HEK293 (cell line): ENCODE data around the gene ARX.

Experiments used
- CTCF ChIA-PET: fragments of 350-600 bp; formaldehyde crosslinking; extraction: SDS; loops from one replicate; lab custom pipeline; 2021; ENCODE audit warnings: antibody characterized with exemption; lab: Yijun Ruan, JAX
- POLR2A ChIA-PET: fragments of 300-600 bp; formaldehyde crosslinking; extraction: SDS; loops from one replicate; lab custom pipeline; 2020; ENCODE audit warnings: antibody characterized with exemption, inconsistent platforms; lab: Yijun Ruan, JAX
- H3K27ac ChIP-seq: fragments of 200-500 bp; sonication (Bioruptor generic); 2 replicates; pipeline ENCODE4 v1.5.1; 2014; ENCODE audit warnings: low read depth, low read length, control low read depth, inconsistent platforms; ENCODE audit errors: extremely low read depth
- H3K36me3 ChIP-seq, 2 experiments: fragments of 200-500 bp in 1 of 2; sonication (Bioruptor generic) in 1 of 2; 1 replicate in 1 of 2; 2 replicates in 1 of 2; pipeline ENCODE4 v1.5.1; 2014 to 2017; ENCODE audit warnings: inconsistent platforms in 2 of 2, low read length in 2 of 2; ENCODE audit not compliant: control insufficient read depth in 2 of 2, insufficient read depth in 1 of 2
- H3K4me1 ChIP-seq: fragments of 200-500 bp; sonication (Bioruptor generic); 2 replicates; pipeline ENCODE4 v1.5.1; 2014; ENCODE audit warnings: mild to moderate bottlenecking, low read length, inconsistent platforms; ENCODE audit not compliant: control insufficient read depth, insufficient read depth
- H3K4me3 ChIP-seq: 2 replicates; pipeline ENCODE4 v1.5.1; 2011; ENCODE audit warnings: low read depth, mild to moderate bottlenecking, control low read depth, low read length, moderate library complexity
- H3K9me3 ChIP-seq: fragments of 200-500 bp; sonication (Bioruptor generic); 2 replicates; pipeline ENCODE4 v1.5.1; 2014; ENCODE audit warnings: low read depth, low read length, inconsistent platforms; ENCODE audit not compliant: control insufficient read depth, insufficient read depth
- EGR2 ChIP-seq: fragments of 450-650 bp; formaldehyde crosslinking; IDR thresholded peaks from 2 replicates; pipeline ENCODE4 v1.5.1; 2016; ENCODE audit warnings: low read depth, missing biosample characterization, missing genetic modification characterization
- GFI1B ChIP-seq: fragments of 450-650 bp; formaldehyde crosslinking; IDR thresholded peaks from 2 replicates; pipeline ENCODE4 v1.5.1; 2016; ENCODE audit warnings: missing biosample characterization, missing genetic modification characterization
- INSM2 ChIP-seq: fragments of 450-650 bp; formaldehyde crosslinking; IDR thresholded peaks from 2 replicates; pipeline ENCODE4 v1.5.1; 2016; ENCODE audit warnings: missing biosample characterization, missing genetic modification characterization
- MYNN ChIP-seq: fragments of 450-650 bp; formaldehyde crosslinking; IDR thresholded peaks from 2 replicates; pipeline ENCODE4 v1.5.1; 2016; ENCODE audit warnings: missing biosample characterization, missing genetic modification characterization, borderline replicate concordance
- OVOL3 ChIP-seq: fragments of 450-650 bp; formaldehyde crosslinking; IDR thresholded peaks from 2 replicates; pipeline ENCODE4 v1.5.1; 2016; ENCODE audit warnings: missing biosample characterization, missing genetic modification characterization
- PRDM10 ChIP-seq: fragments of 450-650 bp; formaldehyde crosslinking; IDR thresholded peaks from 2 replicates; pipeline ENCODE4 v1.5.1; 2016; ENCODE audit warnings: missing biosample characterization, missing genetic modification characterization
- PRDM6 ChIP-seq: fragments of 450-650 bp; formaldehyde crosslinking; IDR thresholded peaks from 2 replicates; pipeline ENCODE4 v1.5.1; 2017; ENCODE audit warnings: missing biosample characterization, missing genetic modification characterization
- YY2 ChIP-seq: fragments of 450-650 bp; formaldehyde crosslinking; IDR thresholded peaks from 2 replicates; pipeline ENCODE4 v1.5.1; 2016; ENCODE audit warnings: missing biosample characterization, missing genetic modification characterization
- ZFP37 ChIP-seq: fragments of 450-650 bp; formaldehyde crosslinking; IDR thresholded peaks from 2 replicates; pipeline ENCODE4 v1.5.1; 2016; ENCODE audit warnings: missing biosample characterization, missing genetic modification characterization
- ZNF112 ChIP-seq: fragments of 450-650 bp; formaldehyde crosslinking; IDR thresholded peaks from 2 replicates; pipeline ENCODE4 v1.5.0; 2017; ENCODE audit warnings: missing biosample characterization, missing genetic modification characterization
- ZNF140 ChIP-seq: fragments of 450-650 bp; formaldehyde crosslinking; IDR thresholded peaks from 2 replicates; pipeline ENCODE4 v1.5.1; 2016; ENCODE audit warnings: missing biosample characterization, missing genetic modification characterization
- ZNF174 ChIP-seq: fragments of 450-650 bp; formaldehyde crosslinking; IDR thresholded peaks from 2 replicates; pipeline ENCODE4 v1.5.0; 2017; ENCODE audit warnings: missing biosample characterization, mild to moderate bottlenecking, missing genetic modification characterization
- ZNF211 ChIP-seq: fragments of 450-650 bp; formaldehyde crosslinking; IDR thresholded peaks from 2 replicates; pipeline ENCODE4 v1.5.1; 2016; ENCODE audit warnings: low read depth, missing biosample characterization, missing genetic modification characterization
- ZNF221 ChIP-seq: fragments of 450-650 bp; formaldehyde crosslinking; IDR thresholded peaks from 2 replicates; pipeline ENCODE4 v1.5.1; 2017; ENCODE audit warnings: missing biosample characterization, missing genetic modification characterization, borderline replicate concordance
- ZNF354C ChIP-seq: fragments of 450-650 bp; formaldehyde crosslinking; IDR thresholded peaks from 2 replicates; pipeline ENCODE4 v1.5.1; 2016; ENCODE audit warnings: missing biosample characterization, missing genetic modification characterization, low read depth, borderline replicate concordance
- ZNF48 ChIP-seq: fragments of 450-650 bp; formaldehyde crosslinking; IDR thresholded peaks from 2 replicates; pipeline ENCODE4 v1.5.1; 2016; ENCODE audit warnings: missing biosample characterization, missing genetic modification characterization
- ZNF501 ChIP-seq: fragments of 450-650 bp; formaldehyde crosslinking; IDR thresholded peaks from 2 replicates; pipeline ENCODE4 v1.5.1; 2016; ENCODE audit warnings: missing biosample characterization, missing genetic modification characterization
- ZNF580 ChIP-seq: fragments of 450-650 bp; formaldehyde crosslinking; IDR thresholded peaks from 2 replicates; pipeline ENCODE4 v1.5.1; 2016; ENCODE audit warnings: missing biosample characterization, missing genetic modification characterization
- ZNF621 ChIP-seq: fragments of 450-650 bp; formaldehyde crosslinking; IDR thresholded peaks from 2 replicates; pipeline ENCODE4 v1.5.1; 2017; ENCODE audit warnings: missing biosample characterization, missing genetic modification characterization
- ZNF747 ChIP-seq: fragments of 450-650 bp; formaldehyde crosslinking; IDR thresholded peaks from 2 replicates; pipeline ENCODE4 v1.5.1; 2016; ENCODE audit warnings: missing biosample characterization, missing genetic modification characterization
- ZNF785 ChIP-seq: fragments of 450-650 bp; formaldehyde crosslinking; IDR thresholded peaks from 2 replicates; pipeline ENCODE4 v1.5.1; 2016; ENCODE audit warnings: missing biosample characterization, missing genetic modification characterization
- ZNF837 ChIP-seq: fragments of 450-650 bp; formaldehyde crosslinking; IDR thresholded peaks from 2 replicates; pipeline ENCODE4 v1.5.1; 2016; ENCODE audit warnings: missing biosample characterization, missing genetic modification characterization
- ZSCAN16 ChIP-seq: fragments of 450-650 bp; formaldehyde crosslinking; IDR thresholded peaks from 2 replicates; pipeline ENCODE4 v1.5.1; 2016; ENCODE audit warnings: missing biosample characterization, missing genetic modification characterization
- TF ChIP-seq, protein P1 (sequence below): fragments of 450-650 bp; formaldehyde crosslinking; IDR thresholded peaks from 2 replicates; pipeline ENCODE4 v1.5.1; 2016; ENCODE audit warnings: missing biosample characterization, missing genetic modification characterization, borderline replicate concordance

Gene ARX

GRCh38 chrX:24987731-24988130 lies 28.0 kb downstream of the ARX start (continued):
- TF ChIP-seq PRDM6 (tag by site-specific recombination) = no peak
- no peak for TF ChIP-seq ZNF580
- no peak for TF ChIP-seq ZNF140 (tag by site-specific recombination)
- no peak for TF ChIP-seq MYNN (tag by site-specific recombination)
- no peak for TF ChIP-seq EGR2 (tag by site-specific recombination)
- no peak for TF ChIP-seq ZNF621
- TF ChIP-seq ZNF747 = no peak
- no peak for TF ChIP-seq ZNF112 (tag by site-specific recombination)
- TF ChIP-seq, all 188 proteins: peak for 0

DNA sequence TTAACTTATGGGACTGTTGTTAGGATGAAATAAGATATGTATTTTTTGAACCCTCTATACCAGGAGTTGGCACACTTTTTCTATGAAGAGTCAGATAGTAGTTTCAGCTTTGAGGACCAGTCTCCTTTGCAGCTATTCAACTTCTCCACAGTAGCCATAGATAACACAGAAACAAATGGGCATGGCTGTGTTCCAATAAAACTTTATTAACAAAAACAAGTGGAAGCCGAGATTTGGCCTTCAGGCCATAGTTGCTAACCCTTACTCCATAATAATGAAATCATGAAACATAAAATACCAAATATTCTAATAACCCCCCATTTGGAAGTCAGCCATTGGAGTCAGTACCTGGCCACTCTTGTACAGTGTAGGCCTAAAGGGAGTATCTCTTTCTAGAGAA lies 30.6 kb downstream of the ARX start:
- peaks cover 0 to 13% of the 10 kb centered on the region in 2 experiments; a peak in 1 of 3 replicates for H3K36me3 ChIP-seq
- TF ChIP-seq ZNF221 (tag by site-specific recombination) (no peak), ZFP37 (tag by site-specific recombination) (no peak), ZNF837 (tag by site-specific recombination) (no peak), ZNF501 (tag by site-specific recombination) (no peak), ZNF354C (no peak), ZSCAN16 (tag by site-specific recombination) (no peak), YY2 (tag by site-specific recombination) (no peak), PRDM10 (no peak), GFI1B (tag by site-specific recombination) (no peak), ZNF174 (no peak), ZNF48 (tag by site-specific recombination) (no peak), ZNF785 (no peak), INSM2 (no peak), OVOL3 (tag by site-specific recombination) (no peak), ZNF211 (tag by site-specific recombination) (no peak)
- TF ChIP-seq, protein P1, sequence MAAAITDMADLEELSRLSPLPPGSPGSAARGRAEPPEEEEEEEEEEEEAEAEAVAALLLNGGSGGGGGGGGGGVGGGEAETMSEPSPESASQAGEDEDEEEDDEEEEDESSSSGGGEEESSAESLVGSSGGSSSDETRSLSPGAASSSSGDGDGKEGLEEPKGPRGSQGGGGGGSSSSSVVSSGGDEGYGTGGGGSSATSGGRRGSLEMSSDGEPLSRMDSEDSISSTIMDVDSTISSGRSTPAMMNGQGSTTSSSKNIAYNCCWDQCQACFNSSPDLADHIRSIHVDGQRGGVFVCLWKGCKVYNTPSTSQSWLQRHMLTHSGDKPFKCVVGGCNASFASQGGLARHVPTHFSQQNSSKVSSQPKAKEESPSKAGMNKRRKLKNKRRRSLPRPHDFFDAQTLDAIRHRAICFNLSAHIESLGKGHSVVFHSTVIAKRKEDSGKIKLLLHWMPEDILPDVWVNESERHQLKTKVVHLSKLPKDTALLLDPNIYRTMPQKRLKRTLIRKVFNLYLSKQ (tag by site-specific recombination) = no peak
- TF ChIP-seq, all 188 proteins: peak for 0
- ChIA-PET POLR2A (no interaction called here), CTCF (no interaction called here)
- Histone ChIP-seq H3K4me1 (no peaks in the 10 kb centered on the region), H3K27ac (no peak overlapping the region), H3K9me3 (no peaks in the 10 kb centered on the region), H3K4me3 (no peak overlapping the region)
